ENCODE results near the gene ENHO. TPM values are rescaled to one million over a fixed set of nuclear protein-coding genes. Genes with fewer than 3 reads are reported as not detected.

The ENHO gene
- total and polyA plus RNA-seq, 11 donors = 0.26 to 1.2 (median 0.45) TPM; not detected in 2

DNA sequence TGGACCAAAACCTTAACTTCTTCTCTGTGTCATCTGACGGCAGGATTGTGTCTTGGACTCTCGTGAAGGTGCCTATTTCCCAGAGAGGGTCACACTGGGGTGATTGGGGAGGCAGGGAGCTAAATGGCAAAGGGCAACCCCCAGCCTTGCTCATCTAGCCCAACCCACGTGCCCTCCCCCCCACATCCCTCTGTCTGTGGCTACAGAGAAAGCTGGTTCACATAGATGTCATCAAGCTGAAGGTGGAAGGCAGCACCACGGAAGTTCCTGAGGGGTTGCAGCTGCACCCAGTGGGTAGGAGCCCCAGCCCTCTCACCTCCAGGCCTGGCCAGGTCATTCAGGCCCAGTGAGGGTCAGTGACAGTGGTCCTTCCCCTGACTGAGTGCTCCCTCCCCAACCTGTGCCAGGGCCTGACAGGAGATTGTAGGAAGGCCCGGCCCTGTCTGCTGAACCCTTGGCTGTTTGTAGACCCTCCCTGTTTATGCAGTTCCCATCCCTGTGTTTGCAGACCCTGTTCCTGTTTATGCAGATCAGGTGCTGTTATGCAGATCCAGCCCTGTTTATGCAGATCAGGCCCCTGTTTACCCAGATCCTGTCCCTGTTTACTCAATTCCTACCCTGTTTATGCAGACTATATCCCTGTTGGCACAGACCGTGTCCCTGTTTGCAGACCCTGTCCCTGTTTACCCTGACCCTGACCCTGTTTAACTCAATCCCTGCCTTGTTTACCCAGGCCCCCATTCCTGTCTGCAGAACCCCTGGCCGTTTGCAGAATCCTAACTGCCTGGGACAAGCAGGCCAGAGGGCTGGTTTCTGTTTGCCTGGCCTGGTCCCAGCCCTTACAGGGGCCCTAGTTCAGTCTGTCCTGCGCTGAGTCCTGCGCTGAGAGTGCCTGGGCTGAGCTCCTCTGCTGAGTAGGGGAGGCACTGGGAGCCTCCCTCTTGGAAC lies 10.4 kb downstream of the ENHO start:
- Histone ChIP-seq H3K27me3 (no peaks in the 10 kb centered on the region), H3K36me3 (no peaks in the 10 kb centered on the region), H3K27ac (no peak overlapping the region), H3K4me3 (no peak overlapping the region), H3K4me1 (peaks cover 0 to 9% (median 0%) of the 10 kb centered on the region in 12 donors), H3K9me3 (no peaks in the 10 kb centered on the region)
- no peak for ATAC-seq
- no peak for DNase-seq
- TF ChIP-seq CTCF (IDR thresholded peaks at IDR 0.05) = no peak
- TF ChIP-seq POLR2A (IDR thresholded peaks at IDR 0.05) = no peak
- intact Hi-C loops (cut with DNase I) = no loop called here
- WGBS, 4 donors = 74 to 85% (median 80%) methylated on average over 9 of the region's 9 CpGs

DNA sequence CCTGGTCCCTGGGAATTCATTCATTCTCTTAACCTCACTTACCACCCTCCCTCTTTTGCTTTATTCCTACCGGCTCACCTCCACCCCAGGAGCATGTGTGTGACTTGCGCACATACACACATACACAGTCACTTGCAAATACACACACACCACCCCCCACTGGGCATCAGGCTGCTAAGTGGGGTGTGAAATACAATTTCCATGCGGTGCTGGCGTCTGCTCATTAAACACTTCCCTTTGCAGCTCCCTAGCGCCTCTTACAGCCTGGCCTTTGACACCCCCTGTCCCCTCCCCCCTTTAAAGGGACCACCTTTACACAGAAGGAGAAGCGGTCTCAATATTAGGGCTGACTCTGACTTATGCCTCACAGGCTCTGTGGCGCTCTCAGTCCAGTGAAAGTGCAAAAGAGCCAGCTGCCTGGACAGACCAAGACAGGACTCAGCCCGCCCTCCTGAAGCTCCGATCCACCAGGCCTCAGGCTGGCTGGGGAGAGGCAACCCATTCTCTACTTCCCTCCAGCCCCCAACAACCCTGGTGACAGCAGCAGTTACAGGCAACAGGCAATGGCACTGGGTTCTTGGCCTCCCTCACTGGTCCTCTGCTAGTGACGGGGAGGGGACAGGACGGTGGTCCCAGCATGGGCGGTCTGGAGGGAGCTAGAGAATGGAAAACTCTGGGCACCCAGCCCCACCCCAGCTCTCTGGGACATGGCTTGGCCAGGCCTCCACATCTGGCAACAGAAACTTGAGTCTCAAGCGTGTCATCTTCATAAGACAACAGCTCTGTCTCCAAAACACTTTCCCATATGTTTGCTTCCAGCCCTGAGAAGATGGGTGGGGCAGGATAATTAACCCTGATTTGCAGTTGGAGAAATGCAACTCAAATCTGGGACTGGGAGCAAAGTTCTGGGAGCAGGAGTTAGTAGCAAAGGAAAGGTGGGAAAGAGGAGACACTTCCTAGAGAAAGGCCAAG lies 12.0 kb downstream of the ENHO start:
- no peak for ATAC-seq
- no peaks in the 10 kb centered on the region for H3K9me3 ChIP-seq
- H3K36me3 ChIP-seq = no peaks in the 10 kb centered on the region
- TF ChIP-seq CTCF (IDR thresholded peaks at IDR 0.05) = no peak
- no peak for DNase-seq
- WGBS, 4 donors = 65 to 74% (median 73%) methylated on average over 13 of the region's 13 CpGs
- peaks cover 0 to 9% (median 0%) of the 10 kb centered on the region in 12 donors for H3K4me1 ChIP-seq
- H3K4me3 ChIP-seq = no peak overlapping the region
- no peak overlapping the region for H3K27ac ChIP-seq
- no peaks in the 10 kb centered on the region for H3K27me3 ChIP-seq
- intact Hi-C loops (cut with DNase I) = no loop called here

- Histone ChIP-seq H3K36me3 (no peaks in the 10 kb centered on the region), H3K9me3 (no peaks in the 10 kb centered on the region), H3K27me3 (no peaks in the 10 kb centered on the region), H3K4me1 (peaks cover 0 to 9% (median 0%) of the 10 kb centered on the region in 12 donors), H3K4me3 (no peak overlapping the region), H3K27ac (no peak overlapping the region)
- WGBS, 4 donors = 82 to 96% (median 93%) methylated on average over 3 of the region's 3 CpGs
- DNase-seq = no peak
- intact Hi-C loops (cut with DNase I) = loop anchor here in 4 of 10 donors (10.0 kb wide), 3 partner anchors 86 to 174 kb away; no protein-coding TSS in a partner anchor
- TF ChIP-seq CTCF (IDR thresholded peaks at IDR 0.05) (no peak), POLR2A (IDR thresholded peaks at IDR 0.05) (no peak)
- ATAC-seq = no peak
Observed at GRCh38 chr9:34508951-34509350, 13.8 kb downstream of the ENHO start.
